VCaP (cell line): ENCODE results near the gene CNNM3.

Source experiments
- H3K27ac ChIP-seq: fragments of 450-650 bp; 2 replicates; pipeline ENCODE4 v1.5.1; 2017
- TF ChIP-seq, protein P1 (sequence below): fragments of 450-650 bp; conservative IDR thresholded peaks from 2 replicates; pipeline ENCODE4 v1.5.1; 2017; ENCODE audit warnings: mild to moderate bottlenecking, moderate library complexity

The CNNM3 gene

DNA sequence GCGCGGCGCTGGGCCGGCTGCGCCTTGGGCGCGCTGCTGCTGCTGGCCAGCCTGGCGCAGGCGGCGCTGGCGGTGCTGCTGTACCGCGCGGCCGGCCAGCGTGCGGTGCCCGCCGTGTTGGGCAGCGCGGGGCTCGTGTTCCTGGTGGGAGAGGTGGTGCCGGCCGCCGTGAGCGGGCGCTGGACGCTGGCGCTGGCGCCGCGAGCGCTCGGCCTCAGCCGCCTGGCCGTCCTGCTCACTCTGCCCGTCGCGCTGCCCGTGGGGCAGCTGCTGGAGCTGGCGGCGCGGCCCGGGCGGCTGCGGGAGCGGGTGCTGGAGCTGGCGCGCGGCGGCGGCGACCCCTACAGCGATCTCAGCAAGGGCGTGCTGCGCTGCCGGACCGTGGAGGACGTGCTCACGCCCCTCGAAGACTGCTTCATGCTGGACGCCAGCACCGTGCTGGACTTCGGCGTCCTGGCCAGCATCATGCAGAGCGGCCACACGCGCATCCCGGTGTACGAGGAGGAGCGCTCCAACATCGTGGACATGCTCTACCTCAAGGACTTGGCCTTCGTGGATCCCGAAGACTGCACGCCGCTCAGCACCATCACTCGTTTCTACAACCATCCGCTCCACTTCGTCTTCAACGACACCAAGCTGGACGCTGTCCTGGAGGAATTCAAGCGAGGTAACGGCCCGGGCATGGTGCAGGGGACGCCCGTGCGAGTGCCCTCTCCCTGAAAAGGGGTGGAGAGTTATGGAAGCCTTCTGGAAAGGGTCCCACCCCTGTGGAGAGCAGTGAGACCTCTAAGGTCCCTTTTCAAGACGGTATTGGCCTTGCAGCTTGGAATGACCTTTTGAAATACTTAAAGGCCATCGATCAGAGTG is 1.0 kb downstream of the CNNM3 start:
- TF ChIP-seq, protein P1, sequence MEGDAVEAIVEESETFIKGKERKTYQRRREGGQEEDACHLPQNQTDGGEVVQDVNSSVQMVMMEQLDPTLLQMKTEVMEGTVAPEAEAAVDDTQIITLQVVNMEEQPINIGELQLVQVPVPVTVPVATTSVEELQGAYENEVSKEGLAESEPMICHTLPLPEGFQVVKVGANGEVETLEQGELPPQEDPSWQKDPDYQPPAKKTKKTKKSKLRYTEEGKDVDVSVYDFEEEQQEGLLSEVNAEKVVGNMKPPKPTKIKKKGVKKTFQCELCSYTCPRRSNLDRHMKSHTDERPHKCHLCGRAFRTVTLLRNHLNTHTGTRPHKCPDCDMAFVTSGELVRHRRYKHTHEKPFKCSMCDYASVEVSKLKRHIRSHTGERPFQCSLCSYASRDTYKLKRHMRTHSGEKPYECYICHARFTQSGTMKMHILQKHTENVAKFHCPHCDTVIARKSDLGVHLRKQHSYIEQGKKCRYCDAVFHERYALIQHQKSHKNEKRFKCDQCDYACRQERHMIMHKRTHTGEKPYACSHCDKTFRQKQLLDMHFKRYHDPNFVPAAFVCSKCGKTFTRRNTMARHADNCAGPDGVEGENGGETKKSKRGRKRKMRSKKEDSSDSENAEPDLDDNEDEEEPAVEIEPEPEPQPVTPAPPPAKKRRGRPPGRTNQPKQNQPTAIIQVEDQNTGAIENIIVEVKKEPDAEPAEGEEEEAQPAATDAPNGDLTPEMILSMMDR, result no peak
- peak overlapping the region; percentile 91 for H3K27ac ChIP-seq

DNA sequence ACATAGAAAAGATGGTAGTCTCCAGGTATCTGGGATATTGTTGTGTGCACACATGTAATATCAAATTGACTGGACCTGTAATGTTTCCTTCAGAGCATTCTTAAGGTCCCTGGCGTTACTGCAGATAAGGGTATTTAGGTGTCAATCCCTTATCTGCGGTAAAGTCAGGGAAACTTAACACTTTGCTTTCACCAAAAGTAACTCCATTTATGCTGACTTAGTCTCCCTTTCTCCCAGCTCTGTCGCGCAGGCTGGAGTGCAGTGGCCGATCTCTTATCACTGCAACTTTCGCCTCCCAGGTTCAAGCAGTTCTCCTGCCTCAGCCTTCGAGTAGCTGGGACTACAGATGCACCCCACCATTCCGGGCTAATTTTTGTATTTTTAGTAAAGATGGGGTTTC is 1.8 kb downstream of the CNNM3 start:
- H3K27ac ChIP-seq, result peak overlapping the region; percentile 91; the same call in 1 of the 2 replicates
- TF ChIP-seq, protein P1, result no peak

DNA sequence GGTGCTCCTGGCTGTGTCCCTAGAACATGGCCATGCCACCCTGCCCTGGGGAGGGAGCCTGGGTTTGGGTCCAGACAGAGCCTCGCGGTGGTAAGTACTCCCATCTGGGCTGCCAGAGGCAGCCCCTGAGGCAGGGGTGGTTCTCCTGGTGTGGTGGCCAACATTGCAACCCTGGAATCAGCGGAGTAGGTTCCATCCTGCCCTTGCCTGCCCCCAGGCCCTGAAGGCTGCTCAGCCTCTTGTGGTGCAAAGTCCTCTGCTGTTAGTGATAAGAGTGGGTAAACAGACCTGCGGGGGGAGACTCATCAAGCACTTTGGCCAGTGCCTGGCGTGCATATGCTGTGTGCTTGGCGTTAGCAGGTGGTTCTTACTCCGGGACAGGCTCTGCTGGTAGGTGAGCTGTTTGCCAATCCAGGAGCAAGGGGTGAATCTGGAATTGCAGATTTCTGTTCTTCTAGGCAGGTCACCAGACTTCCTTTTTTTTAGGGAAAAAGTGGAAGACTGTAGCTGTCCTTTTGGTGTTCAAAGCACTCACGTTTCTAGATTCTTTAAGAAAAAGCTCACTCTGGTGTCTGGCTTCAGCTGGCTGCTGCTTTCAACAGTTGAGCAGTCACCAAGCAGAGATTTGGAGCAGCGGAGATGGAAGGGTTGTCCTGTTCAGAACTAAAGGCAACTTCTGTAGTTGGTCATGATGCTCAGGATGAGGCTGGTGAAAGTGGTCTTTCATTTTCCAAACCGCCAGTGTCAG is 3.2 kb downstream of the CNNM3 start:
- TF ChIP-seq, protein P1, result no peak
- peak overlapping the region; percentile 91 for H3K27ac ChIP-seq

DNA sequence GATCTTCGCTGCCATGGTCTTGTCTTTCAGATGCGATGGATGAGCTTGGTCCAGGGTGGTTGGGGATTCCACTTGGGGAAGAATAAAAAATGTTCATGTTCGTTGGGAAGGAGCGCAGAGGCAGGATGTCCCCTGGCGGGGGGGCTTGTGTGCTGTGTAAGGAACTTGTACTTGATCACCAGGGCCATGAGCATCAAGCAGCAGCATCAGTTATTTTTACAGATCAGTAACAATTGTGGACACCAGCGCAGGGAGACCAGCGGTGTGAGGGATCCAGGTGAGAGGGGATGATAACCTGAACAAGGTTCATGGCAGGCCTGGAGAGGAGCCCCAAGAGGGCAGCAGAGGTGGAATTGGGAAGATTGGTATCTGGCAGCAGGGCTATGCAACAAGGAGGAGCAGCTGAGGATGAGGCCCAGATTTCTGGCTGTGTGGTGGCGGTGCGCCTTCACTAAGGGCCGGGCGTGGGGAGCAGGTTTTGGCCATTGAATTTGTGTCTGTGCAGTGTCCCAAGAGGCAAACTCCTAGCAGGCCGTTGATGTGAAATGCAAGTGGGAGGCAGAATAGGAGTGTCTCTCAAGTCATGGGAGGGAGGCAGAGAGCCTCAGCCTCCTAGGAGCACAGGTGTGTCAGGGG is 3.9 kb downstream of the CNNM3 start:
- peak overlapping the region; percentile 91 for H3K27ac ChIP-seq
- TF ChIP-seq, protein P1, result no peak

DNA sequence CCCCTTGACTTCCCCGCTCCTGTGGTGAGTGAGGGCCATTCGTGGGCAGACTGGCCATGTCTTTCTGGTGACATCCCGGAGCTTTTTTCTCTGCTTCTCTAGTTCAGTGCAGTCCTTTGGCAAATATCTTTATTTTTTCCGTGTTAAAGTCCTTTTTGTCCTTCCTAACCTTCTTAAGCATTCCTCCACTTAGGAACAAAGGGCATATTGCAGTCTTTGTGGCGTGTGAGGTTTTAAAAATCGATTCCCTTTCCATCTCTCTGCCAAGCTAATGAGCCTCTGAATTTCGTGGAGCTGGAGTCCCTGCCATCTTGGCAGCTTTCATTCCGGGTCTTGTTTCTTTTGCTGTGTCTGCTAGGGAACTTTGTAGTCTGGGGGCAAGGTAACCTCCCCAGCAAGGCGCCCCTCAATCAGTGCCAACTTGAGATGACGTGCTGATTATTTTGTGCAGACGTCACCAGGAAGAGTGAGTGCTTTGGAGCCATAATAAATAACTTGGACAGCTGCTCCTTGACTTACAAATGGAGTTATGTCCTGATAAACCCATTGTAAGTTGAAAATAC is 5.1 kb downstream of the CNNM3 start:
- H3K27ac ChIP-seq, result no peak overlapping the region
- TF ChIP-seq, protein P1, result no peak

DNA sequence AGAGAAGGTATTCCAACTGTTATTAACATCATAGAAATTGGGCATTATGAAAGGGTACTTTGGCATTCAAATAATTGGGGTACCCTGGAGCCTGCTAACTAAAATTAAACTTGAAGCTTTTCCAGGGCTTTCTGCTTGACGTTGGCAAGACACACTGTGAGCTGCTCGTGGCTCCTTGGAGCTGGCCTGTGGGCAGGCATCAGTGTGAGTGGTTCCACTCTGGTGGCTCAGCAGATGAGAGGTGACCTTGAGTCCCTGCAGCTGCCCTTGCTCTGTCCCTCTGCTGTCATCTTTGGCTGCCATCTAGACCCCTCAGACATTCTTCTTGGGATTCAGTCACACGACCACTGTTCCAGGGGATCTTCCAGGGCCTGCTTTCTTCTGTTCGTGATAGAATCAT is 6.7 kb downstream of the CNNM3 start:
- H3K27ac ChIP-seq, result no peak overlapping the region
- TF ChIP-seq, protein P1, result no peak

DNA sequence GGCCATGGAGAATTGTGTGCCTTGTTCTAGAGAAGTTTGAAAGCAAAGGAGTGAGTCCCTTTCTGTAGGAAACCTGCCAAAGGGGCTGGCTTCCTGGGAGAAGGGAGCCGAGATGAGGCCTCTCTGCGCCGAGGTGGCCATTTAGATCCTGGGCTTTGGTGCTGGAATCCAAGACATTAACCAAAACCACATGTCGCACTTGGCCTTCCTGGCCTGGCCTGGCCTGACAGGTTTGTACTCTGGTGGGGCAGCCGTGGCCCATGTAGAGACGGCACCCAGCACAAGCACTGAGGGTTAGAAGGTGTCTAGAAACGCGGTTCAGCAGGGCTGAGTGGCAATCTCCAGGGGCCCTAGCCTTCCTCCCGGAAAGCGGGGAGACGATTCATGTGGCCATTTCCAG is 7.1 kb downstream of the CNNM3 start:
- no peak overlapping the region for H3K27ac ChIP-seq

More for the DNA sequence above, 7.1 kb downstream of the CNNM3 start:
- TF ChIP-seq, protein P1, result no peak
